LHCN-M2 (cell line): ENCODE results near the gene TMEM131L. TPM values are rescaled to one million over a fixed set of nuclear protein-coding genes. Genes with fewer than 3 reads are reported as not detected.
A peak's percentile ranks its signal among the peaks of the same experiment; 100 is the strongest.

Source experiments
- DNase-seq: peaks from one replicate; pipeline ENCODE4 v3.0.0-alpha.2; 2012; ENCODE audit warnings: low read depth
- total RNA-seq: library from RNA; depleted of rRNA; stranded (reverse); fragments of >200 nt; gene quantifications from 2 replicates; pipeline ENCODE4 v1.2.3, GENCODE V29; 2014

The TMEM131L gene
- total RNA-seq, 1 experiment from 2014 or later: 7.2 TPM

DNA sequence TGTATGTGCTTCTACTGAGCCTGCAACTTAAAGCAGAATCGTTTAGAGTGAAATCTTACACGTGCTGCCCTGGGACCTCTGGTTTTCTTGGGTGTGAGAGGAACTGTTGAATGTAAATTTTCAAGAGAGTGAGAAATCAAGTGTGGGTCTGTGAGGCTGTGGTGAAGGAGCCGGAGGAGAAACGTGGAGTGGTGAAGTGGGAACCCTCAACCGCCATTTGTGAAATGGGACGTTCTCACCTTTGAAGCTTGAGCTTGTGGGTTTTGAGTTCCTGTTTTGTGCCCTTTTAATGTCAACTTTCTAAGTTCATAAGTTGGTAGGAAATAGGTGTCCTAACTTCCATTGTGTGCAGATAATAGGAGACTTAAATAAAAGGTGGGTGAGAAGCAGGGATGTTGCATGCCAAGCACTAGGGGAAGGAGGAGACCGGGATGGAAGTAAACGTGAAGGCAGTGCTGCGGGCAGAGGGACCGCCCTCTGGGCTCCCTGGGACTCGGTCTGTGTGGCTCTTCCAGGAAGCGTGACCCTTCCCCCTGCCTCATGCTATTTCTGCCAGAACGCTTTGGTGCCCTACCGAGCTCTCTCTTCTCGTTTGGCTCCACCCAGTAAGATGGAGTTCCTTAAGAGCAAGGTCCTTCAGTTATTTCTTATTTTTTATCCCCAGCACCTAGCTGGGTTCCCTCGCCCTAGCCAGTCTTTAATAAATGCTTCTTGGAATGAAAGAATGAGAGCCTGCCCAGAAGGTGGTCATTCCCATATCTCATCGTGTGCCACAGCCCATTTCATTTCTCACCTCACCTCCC is 56.0 kb downstream of the TMEM131L start:
- DNase-seq: no peak

DNA sequence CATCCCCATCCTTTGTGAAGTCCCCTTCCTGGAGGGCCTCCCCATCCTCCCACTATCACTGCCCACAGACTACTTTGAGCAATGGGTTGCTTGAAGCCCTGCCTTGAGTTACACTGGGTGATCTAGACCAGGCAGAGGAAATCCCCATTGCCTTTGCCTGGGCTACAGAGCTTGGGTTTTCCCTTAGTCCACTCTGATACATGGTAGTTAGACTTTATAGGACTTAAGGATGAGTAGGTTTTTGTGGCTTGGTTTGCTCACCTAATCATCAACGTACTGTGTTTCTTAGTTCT is 56.6 kb downstream of the TMEM131L start:
- DNase-seq: no peak

DNA sequence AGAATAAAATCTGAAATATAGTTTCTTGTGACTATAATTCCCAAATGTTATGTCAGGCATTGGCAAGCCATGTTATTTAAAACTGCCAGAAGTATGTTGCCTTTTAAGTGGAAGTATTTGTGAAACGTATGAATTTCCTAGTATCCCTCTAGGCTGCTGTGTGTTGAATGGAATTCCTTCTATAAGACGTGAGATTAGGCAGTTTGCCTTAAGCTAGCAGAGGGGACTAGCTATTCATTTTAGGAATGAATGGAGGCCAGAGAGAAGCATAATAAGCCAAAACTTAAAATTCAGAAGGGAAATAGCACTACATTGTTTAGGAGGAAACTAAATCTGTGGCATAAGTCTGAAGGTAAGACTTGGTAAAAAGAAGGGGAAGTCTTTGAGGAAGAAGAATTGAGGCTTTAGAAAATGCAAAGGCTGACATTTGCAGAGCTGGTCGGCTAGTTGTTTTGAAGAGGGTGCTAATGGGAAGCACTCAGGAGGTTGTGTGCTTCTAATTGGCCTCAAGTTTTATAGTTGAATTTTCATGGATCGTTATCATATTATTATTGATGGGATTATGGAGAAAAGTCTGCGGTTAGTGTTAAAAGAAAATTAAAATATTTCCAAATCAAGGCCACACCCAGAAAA is 57.1 kb downstream of the TMEM131L start:
- no peak for DNase-seq

DNA sequence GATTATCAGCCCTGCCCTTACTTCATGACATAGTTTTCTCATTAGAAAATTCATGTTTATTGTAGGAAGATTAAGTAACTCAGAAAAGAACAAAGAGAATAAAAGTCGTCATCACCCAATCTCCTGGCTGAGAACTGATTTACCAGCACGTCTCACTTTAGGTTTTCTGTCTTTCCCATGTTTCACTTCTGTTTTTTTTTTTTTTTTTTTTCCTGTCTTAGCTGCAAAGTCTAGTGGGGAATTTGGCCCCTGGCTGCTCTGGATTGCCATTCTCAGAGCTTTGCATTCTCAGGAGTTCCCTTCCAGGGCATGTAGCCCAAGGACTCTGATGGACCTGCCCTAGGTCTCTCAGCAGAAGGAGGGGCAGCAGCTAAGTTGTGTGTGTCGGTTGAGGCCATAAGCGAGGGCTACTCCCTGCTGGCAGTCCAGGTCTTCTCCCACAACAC is 57.8 kb downstream of the TMEM131L start:
- no peak for DNase-seq

DNA sequence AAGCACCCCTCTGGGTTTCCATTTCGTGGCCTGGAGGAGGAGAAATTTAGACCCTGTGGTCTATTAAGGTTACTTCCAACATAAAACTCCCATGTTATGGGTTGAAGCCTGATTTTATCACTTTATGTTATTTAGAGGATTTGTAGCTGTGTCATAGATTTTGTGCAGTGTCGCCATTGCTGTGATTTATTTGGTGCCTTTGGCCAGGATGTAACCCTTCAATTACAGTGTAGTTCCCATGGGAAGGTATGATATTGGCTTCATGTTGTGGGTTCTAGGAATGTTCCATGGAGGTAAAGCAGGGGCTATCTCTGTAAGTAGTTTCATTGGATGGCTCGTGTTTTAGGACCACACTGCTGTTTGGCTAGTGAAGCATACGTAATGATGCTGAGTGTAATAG is 58.5 kb downstream of the TMEM131L start:
- no peak for DNase-seq

DNA sequence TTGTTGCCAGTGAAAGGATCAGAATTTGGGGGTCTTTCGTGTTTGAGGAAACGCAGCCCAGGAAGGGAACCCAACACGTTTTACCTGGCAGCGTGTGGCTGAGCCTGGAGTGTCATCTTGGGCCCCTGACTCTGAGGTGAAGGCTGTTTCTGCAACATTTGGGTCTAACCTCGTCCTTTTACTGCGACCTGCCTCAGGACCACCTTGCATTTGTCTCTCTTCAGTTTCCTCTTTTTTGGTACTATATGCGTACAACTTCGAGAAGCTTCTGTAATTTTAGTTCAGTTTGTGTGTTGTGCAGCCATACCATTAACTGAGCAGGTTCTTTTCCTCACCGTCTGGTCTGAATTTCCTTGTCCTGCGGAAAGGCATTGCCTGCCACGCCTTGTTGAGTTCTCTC is 61.5 kb downstream of the TMEM131L start:
- DNase-seq: no peak

DNA sequence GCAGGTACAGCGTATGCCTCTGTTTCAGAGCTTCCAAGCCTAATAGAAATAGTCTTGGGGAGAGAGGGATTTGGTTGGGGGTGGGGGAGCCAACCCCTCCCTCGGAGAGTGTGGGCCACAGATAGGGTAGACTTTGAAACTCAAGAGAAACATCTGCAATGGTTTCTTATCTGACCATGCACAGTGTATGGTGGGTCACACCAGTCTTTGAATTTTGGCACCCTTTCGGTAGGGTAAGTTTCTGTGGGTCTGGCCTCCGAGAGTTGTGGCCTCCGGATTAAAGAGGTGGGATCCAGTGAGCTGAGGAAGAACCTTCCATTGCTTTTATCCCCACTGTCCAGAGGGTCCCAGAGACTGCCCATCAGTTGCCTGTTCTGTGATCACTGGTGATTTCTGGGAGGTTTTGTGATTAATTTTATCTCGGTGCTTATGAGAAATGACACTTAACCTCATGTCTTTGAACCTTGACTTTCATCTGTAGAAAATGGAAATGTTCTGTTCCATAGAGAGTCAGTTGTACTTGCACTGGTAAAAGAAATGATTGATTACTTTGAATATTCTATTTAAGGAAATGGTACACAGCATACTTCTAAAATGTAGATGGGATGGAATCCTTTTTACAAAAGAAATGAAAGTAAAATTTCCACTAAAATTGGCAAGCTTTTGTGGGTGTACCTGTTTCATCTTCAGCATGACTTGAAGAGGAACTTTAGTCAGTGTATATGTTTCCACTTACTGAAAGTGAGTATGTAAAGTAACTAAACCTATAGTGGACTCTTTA is 62.7 kb downstream of the TMEM131L start:
- no peak for DNase-seq

DNA sequence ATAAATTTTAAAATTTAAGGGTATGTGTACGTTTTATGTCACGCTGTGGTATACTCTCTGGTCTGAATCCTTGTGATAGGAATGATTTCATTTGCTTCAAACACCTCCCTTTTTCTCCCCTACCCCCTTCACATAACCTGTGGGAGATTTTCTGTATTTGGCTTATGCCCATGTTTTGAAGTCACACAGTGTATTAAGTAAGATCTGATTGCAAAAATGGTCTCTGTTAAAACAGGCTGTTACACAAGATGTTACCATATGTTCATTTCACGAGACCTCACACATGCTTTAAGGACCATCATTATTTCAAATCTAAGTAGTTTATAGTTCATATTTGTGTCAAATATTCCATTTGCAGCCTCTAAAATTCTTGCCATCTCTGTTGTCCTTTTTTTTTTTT is 63.5 kb downstream of the TMEM131L start:
- no peak for DNase-seq

DNA sequence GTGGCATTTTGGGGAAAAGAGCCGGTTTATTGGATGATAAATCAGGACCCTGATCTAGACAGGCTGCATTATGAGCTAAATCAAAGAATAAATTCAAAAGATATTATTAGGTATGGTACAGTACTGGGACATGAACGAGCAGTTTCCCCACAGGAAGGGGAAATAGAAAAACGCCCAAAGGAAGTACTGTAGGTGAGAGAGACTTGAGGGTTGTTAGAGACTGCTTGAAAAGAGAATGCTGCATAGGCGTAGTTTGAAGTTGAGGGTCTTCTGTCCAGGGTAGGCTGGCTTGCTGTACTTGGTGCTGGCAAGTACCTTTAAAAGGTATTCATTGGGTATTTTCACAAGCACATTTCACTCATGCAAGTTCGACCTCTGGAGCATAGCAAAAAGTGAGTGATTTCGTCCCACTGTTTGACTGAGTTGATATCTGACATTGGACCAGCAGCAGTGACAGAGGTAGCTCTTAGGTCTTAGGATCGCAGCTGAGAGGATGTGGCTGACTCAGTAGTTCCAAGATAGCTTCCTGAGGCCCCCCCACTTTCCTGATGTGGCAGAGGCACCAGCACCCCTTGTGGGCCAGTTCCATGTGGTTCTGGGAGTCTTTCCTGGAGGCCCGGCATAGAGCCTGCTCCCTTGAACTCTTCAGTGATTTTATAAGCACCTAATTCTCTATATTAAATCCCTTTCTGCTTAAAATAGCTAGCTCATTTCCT is 64.3 kb downstream of the TMEM131L start:
- no peak for DNase-seq

DNA sequence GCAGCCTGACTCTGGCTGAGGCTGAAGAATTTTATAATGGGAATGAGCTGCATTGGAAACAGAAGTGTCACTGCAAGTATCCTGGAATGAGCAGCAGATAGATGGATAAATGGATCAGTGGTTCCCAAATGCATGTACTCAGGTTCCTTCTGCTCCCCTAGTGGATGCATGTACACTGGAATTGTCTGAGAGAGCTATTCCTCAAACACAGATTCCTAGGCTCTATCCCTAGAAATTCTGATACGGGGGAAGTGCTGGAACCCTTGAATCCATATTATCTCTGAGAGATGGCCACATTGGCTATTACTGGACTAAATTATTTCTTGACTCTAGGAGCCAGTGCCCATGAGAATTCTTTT is 64.8 kb downstream of the TMEM131L start:
- DNase-seq: no peak

DNA sequence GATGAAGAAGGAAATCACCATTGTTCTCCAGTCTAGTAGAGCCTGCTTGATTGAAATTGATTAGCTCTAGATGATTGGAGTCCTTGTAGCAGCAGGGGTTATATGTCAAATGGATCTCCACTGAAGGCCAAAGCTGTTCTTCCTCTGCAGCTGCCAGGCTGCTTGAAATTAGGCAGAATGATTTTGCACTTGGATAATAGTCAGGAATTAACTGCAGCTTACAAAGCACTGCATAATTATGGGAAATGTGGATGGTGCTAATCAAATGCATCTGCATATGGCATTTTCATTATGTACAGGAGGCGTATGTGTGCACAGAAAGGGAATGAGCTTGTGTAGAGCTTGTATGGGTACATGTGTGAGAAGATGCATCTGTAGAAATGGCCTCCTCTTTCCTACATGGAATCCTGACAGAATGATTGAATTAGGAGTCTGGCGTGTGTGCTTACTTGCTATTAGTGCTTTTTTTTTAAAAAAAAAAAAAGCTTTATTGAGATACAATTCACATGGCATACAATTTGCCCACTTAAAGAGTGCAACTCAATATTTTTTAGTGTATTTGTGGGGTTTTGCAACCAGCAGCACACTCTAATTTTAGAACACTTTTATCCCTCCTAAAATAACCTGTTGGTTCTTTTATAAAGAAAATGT is 65.9 kb downstream of the TMEM131L start:
- no peak for DNase-seq

DNA sequence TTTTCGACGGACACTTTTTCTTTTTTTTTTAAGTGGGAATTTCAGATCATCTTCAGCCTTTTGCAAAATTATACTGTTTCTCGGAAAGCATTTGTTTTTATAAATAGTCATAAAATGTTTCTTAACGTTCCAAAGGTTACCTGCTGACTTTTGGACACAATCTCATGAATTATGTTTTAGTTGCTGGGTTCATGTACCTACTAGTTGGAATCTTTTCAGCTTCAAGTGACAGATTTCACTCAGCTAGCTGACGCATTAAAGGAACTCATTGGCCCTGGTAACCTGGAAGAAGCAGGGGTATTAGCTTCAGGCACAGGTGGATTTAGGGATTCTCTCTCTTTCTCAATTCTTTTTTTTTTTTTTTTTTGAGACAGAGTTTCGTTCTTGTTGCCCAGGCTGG is 66.5 kb downstream of the TMEM131L start:
- DNase-seq: no peak

DNA sequence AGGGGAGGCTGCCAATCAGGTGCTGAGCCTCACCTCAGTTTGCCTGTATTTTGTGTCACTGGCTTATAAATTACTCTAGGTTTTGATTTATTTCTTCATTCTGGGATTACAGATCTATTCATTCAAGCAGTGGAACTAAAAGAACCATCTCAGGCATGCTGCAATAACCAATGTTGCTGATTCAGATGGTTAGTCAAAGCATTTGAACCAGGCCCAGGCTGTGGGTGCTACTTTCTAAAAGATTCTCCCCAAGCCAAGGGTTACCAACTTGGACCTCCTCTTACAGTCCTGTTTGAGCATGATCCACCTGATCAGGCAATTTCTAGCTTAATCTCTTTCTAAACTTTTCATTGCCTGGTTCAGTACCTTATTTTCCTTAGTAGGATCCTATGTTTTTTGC is 67.2 kb downstream of the TMEM131L start:
- DNase-seq: no peak

DNA sequence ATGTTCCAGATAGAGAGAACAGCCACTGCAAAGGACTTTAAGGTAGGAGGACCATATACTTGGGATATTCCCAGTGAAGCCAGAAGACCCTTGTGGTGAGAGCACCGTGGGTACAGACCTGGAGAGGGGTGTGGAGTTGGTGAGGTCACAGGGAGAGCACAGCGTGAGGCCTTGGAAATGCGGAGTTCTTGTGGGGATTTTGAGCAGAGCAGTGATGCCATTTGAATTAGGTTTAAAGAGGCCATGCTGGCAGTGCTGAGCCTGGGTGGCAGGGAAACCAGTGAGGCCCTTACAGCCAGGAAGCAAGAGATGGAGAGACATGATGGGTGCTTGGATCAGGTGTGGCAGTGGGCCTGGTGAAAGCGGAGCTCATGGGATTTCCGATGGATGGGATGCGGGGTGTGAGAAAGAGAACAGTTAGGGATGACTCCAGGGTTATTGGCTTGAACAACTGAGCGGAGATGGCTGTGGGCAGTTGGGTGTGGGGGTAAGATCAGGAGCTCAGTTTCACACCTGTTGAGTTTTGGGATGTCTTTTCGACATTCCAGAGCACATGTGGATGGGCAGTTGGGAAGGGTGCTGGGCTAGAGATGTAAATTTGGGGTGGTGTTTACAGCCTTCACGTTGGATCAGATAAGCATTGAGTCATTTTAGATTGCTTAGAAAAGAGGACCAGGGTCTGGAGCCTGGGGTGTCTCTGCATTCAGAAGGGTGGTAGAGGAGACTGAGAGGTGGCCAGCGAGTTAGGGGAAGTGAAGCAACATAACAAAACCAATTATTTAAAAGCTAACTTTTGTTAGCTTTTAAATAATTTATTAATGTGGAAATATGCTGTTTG is 68.9 kb downstream of the TMEM131L start:
- no peak for DNase-seq

DNA sequence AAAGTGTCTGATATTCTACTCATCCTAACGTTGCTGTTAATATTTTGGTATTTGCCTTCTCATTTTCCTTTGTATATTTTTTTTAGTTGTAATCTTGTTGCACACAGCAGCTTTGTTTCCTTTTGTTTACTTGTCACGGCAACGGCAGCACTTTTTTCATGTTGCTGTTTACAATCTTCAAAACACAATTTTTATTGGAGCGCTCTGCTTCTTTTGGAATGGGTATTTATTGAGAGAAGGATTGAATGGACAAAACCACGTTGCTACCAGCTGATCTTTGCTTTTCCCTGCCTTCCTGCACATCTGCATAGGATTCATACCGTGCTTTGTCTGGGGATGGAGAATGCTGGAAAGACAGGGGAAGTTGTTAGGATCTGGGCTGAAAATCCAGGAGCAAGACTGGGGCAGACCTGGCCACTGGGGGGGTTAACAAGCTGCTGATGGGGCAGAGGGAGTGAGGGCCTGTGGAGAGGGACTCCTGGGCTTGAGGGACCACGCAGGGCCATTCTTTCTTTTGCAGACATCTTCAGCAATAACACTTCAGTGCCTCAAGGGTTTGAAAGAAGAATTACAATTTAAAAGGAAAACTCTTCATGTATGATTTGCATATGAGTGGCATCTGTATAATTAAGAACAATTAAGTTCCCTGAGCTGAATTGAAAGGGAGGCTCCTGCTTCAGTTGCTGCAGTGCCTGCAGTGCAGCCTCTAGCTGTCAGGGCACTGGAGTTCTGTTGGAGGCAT is 69.8 kb downstream of the TMEM131L start:
- no peak for DNase-seq

DNA sequence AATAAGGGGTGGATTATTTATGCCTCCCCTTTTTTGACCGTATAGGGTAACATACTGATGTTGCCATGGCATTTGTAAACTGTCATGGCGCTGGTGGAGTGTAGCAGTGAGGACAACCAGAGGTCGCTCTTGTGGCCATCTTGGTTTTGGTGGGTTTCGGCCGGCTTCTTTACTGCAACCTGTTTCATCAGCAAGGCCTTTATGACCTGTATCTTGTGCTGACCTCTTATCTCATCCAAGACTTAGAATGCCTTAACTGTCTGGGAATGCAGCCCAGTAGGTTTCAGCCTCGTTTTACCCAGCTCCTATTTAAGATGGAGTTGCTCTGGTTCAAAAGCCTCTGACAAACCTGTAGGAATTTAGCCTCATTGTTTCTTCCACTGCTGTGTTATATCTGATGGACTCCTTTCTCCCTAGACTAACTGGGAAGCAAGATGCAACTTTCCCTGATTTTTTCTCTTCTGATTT is 71.4 kb downstream of the TMEM131L start:
- no peak for DNase-seq

DNA sequence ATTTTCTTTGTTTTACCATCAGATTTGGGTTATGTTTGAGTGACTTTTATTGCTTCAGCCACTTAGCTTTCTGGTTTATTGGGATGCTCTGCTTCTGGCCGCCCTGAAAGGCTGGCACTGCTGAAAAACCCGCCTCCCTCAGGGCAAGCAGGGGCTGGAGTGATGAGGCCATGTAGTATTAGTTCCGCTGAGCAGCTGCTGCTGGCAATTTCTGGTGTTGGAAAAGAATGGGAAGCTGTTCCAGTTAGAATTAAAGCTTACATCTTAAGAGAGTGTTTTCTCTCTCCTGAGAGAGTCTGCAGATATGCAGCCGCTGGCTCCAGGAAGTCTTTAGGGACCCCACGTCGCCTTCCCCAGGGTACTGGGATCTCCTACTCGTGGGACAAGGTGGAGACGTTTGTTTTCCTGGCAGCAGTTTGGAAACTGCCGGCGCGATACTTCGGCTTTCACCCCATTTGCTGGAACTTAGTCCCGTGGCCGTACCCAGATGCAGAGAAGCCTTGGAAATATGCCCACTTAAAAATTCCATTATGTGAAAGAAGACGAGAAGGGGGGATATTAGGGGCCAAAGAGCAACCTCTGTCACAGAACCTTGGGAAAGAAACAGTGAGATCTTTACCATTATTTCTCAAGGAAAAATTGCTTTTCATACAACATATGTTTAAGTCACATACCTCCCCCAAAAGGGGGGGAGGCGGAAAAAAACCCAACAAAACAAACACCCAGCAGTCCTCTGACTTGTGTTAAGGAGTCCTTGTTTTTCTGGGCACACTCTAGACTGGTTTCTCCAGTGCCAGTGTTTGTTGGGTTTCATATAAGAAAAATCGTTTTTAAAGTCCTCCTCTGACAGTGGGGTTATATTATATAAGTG is 72.6 kb downstream of the TMEM131L start:
- DNase-seq: peak; percentile 26

DNA sequence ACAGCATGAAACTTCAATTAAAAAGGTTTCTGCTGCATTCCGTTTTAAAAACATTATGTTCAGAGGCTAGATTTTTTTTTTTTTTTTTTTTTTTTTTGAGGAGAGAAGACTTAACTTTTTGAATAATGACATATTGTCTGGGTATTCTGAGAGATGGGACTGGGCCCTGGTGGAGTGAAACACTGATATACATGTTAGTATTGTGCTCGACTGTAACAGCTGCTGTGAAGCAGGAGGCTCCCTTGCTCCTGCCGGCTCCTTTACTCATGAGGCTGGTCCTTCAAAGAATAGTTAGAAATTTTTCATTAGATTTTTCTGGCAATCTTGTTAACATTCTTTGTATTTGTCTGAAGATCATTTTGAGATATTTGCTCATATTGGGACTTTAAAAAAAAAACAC is 73.3 kb downstream of the TMEM131L start:
- DNase-seq: no peak
